KG1 (cell line): ENCODE results near the gene GFER.
A peak's percentile ranks its signal among the peaks of the same experiment; 100 is the strongest.
"Not testable (repeated sequence)": the region's sequence is repeated elsewhere in the genome, so short reads cannot be mapped to it uniquely, and the experiment has no call there.

Experiments
- DNase-seq: peaks from one replicate; lab custom pipeline; 2025; lab: John Stamatoyannopoulos, UW

GFER gene

DNA sequence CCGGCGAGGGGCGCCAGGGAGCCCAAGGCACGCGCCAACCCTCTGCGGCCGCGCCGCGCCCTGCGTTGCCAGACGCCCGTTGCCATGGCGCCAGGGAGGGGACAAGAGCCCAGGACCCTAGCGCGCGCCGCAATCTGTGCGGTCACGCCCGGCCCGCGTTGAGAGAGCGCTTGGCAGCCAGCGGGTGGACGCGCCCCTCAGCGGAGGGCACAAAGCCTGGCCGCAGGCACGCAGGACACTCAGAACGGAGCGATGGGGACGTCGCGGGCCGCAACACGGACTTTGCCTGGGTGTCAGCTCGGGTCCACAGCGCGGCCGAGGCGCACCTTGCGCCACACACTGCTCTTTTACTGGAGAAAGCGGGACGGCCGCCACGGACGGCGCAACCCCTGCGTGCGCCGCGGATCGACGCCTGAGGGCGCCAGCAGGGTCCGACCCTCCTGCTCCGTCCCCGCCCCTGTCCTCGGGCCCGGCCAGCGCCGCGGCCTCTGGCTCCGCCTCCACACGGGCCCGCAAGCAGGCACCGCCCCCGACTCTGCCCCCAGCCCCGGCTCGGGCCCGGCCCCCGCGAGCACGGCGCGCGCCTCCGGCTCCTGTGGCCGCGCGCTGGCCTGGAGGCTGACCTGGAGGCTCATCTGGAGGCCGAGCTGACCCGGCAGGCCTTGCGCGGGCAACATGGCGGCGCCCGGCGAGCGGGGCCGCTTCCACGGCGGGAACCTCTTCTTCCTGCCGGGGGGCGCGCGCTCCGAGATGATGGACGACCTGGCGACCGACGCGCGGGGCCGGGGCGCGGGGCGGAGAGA lies at the start of gene GFER:
Gene GFER, plus strand, starts transcription at position 650 of the 803 bp plus-strand sequence. Its CDS starts 26 bp downstream, at position 676.
- peak; percentile 74 for DNase-seq

DNA sequence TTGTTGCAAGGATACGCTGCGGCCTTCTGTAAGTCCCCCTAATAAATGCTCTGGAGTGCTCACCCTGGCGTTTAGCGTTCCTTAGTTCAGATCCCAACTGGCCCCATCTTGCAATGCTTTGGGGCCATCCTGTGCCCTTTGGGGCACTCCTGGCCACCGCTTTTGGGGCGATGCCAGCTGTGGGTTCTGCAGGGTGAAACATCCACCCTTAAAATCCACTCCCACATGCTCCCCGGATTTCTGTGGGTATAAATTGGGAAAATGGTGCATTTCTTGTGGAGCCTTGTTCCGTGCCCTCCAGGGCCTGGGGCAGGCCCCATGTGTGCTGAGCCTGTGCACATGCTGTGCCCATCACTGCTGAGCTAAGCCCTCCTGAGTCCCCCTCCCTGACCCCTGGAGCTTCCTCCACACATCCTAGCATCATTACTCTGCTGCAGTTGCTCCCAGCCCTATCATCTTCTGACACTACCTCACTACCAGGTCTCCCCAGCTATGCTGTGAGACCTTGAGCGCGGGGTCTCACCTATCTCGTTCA lies 47.0 kb upstream of the GFER start:
- DNase-seq = no peak

DNA sequence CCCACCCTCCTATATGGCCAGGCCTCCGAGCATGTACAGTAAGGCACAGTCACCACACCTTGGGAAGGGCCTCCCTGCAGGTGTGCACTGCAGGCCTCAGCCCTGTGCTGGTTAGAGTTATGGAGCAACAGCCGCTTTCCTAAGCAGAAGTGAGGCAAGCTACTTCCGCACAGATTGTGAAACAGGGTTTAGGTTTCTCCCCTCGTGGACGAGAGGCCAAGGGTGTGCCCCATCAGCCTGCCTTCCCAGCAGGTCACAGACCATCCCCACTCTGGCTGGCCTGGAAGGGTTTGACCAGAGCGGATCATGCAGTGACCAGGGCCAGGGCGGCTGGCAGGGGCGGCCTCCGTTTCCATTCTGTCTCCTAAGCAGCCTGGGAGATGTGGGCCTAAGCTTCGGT lies 45.7 kb upstream of the GFER start:
- no peak for DNase-seq

DNA sequence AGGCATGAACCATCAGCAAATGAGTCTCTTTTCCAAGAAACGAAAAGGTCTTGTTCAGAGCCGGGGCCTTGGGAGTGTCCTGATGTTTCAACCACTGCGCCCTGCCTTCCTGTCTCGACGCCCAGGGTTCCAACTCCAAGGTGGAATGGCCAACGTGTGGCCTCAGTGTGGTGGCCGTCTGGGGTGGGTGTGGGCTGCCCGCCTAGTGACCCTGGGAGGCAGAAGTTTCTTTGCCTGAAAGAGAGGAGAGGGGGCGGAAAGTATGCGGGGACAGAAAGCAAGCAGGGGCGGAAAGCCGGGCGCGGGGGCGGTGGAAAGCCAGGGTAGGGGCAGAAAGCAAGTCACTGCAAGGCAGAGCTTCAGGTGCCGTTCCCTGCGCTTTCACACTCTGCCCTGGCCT lies 45.1 kb upstream of the GFER start:
- no peak for DNase-seq

DNA sequence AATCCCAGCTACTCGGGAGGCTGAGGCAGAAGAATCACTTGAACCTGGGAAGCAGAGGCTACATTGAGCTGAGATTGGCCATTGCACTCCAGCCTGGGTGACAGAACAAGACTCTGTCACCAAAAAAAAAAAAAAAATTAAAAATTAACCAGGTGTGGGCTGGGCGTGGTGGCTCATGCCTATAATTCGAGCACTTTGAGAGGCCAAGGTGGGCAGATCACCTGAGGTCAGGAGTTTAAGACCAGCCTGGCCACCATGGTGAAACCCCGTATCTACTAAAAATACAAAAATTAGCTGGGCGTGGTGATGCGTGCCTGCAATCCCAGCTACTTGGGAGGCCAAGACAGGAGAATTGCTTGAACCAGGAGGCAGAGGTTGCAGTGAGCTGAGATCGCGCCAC lies 44.2 kb upstream of the GFER start:
- DNase-seq = not testable (repeated sequence)

DNA sequence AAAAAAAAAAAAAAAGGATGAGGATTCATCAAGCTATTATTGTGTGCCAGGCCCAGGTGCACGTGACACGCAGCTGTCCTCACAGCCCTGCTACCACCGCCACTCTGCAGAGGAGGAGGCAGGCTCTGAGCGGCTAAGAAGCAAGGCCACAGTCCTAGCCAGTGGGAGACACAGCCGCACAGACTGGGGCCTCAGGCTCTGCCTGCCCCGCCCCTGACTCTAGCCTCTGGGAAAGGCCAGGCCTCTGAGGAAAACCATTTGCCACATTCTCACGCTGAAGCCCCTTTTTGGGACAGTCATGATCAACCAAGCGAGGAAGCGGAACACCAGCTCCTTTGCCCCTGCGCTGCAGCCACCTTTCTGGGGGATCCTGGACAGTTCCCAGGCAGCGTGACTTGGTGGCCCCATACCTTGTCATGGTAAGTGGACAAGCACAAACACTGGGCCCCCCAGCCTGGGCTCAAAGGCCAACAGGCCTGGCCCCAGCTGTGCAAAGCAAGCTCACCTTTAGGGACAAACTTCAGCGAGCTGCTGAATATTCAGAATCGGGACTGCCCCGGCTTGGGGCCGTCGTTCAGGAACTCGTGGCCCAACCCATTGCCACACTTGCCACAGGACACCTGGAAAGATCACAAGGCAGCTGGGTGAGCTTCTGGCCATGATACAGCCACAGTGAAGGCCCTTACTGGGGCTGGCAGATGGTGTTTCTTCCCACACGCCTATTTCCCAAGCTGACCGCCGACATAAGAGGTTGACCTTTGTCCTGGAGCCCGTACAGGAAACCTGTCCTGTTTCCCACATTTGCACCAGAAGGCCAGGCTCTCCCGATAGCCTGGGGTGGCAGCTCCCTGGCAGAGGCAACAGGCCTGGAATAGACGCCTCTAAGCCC lies 43.5 kb upstream of the GFER start:
- no peak for DNase-seq

DNA sequence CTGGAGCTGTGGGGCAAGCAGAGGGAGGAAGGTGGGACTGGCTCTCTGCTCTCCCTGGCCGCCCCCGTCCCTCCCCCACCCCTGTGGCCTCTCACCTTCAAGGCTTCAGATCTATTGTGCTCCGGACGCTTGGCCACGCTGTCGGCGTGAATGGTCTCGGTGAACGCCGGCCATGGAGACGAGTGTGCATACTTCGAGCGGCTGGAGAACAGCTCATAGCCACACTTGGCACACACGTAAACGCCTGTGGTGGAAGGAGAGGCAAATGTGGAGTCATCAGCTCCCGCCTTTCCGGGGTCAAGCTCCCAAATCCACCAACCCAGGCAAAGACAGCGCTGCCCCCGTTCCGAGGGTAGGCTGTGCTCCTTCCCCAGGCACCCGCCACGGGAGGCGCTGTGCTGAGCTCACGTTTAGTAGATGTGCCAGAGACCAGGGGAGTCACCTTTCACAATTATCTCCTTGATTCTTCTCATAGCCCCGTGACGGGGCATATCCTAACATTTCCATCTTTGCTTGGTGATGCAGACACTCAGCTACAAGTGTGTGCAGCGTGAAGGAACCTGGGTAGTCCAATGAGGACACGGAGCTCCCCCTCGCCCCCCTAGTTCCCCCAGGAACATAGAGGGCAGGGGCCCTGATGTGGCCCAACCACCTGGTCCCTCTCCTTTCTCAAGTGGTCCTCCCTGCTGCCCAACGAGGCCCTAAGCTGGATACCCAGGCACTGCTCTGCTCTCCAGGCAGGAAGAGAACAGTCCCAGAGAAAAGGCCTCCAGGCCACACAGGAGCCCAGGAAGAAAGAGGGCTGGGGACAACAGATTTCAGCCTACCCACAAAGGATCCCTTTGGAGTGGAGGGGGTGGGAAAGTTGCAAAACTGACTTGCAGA lies 42.6 kb upstream of the GFER start:
- no peak for DNase-seq

DNA sequence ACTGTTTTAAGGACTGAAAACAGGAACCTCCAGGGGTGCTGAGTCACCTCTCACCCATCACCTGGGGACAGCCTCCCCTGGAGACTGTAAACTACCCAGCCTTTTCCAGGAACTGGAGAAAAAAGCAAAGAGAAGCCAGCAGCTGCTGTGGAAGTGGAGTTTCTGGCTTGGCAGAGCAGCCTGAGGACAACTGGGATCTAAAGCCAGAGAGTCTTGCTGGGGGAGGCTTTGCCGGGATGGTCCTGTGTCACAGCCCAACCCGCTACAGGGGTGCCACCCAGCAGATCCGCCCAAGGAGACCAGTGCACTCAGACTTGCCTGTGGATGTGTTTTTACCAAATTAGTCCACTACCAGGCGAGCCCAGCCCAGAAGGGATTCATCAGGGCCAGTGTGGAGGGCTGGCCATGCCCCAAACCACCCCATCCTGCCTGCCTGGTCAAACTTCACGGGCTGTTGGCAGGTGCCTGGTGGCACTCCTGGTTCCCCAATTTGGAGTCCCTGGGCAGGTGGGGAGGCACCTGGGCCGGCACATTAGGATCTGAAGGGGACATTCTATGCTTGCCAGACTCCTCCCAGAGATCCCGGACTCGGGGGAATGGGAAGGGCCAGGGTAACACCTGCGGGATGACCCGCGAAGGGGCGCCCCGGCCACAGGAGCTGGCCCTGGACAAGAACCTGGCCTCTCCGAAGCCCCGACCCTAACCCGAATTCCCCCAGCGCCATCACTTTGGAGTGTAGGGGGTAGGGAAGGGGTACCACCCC lies 41.8 kb upstream of the GFER start:
- DNase-seq = no peak

DNA sequence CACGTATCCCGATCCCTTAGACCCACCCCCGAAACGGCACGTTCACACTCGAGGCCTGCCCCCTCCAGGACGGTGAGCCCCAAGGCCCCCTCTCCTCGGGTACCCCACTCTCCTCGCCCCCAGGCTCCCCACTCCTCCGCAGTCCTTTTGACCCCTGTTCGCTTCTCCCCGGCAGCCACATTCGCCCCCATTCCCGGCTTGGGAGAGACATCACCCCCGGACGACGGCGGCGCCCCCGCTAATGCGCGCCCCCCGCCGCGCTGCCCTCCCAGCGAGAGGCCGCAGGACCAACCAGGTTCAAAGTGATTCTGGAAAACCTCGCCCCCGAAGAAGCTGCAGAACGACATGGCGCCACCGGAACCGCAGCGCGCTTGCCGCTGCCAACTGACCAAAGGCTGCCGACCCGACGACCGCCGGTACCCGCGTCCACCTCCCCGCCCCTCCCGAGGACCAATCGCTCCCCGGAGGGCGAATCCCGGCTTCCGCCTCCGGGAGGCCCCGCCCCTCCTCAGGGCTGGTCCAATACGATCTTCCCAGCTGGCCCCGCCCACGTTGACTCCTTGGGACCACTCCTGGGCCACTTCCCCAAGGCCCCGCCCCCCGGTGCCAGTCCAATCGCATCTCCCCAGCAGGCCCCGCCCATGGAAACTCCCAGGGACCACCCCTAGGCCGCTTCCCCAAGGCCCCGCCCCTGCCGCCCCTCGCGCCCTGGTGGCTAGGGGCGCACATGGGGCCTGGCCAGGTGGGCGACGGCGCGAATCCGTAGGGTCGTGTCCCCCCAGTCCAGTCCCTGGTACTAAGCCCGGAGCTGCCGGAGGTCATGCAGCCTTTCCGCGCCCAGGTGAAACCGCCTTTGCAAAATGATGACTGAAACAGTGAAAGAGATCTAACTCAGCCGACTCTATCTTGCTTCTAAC lies 40.9 kb upstream of the GFER start, which contains the start of gene MSRB1:
Gene MSRB1, minus strand, starts transcription at position 390 of the 917 bp plus-strand sequence. Its CDS starts 43 bp downstream, at position 347.
- peak; percentile 97 for DNase-seq

DNA sequence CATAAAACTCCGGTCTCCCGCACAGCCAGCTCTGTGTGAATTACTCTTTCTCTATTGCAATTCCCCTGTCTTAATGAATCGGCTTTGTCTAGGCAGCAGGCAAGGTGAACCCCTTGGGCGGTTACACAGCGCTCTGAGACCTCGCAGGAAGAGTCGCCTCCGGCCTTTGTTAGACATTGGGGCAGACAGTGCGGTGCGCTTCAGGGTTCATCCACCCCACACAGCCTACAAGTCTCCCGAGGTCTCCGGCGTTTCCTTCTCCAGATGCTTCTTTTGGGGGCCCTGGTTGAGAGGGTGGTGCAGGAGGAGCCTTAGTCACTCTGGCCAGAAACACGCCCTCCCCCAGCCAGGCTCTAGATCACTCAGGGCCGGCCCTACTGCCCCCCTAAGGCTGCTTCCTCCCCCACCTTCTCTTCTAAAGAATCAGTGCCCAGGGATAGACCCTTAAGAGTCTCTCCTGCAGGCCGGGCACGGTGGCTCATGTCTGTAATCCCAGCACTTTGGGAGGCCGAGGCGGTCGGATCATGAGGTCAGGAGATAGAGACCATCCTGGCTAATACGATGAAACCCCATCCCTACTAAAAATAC lies 39.3 kb upstream of the GFER start:
- no peak for DNase-seq

DNA sequence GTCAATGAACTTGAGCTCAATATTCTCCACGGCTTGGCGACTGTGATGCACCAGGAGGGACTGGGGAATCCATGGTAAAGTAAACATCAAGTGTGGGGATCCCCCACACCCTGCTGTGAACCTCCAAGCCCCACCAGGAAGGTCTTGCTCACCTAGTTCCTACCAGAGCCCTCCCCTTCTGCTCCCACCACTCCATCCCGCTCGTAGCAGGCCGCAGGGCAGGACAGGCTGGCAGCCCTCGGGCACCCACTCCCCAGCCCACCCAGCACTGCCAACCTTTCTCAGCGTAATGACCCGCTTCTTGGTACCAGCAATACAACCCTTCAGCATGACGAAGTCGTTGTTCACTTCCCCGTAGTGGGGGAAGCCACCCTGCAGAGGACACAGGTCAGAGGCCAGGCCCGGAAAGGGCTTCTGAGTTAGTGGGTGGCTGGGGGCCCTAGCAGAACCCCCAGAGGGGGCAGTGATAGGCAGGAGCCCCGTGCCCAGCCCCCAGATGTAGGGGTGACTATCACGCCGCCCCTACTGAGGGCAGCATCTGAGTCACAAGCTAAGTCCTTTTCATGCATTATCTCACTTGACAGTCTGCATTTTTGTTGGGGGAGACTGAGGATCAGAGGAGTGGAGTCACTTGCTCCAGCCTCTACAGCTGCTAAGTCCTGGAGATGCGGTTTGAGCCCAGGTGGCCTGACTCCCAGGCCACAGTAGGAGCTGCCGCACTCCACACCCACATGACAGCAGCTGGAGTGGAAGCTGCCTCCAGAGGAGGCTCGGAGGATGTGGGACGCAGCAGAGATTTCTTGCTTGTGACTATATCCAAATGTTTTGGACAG lies 38.2 kb upstream of the GFER start:
- no peak for DNase-seq

DNA sequence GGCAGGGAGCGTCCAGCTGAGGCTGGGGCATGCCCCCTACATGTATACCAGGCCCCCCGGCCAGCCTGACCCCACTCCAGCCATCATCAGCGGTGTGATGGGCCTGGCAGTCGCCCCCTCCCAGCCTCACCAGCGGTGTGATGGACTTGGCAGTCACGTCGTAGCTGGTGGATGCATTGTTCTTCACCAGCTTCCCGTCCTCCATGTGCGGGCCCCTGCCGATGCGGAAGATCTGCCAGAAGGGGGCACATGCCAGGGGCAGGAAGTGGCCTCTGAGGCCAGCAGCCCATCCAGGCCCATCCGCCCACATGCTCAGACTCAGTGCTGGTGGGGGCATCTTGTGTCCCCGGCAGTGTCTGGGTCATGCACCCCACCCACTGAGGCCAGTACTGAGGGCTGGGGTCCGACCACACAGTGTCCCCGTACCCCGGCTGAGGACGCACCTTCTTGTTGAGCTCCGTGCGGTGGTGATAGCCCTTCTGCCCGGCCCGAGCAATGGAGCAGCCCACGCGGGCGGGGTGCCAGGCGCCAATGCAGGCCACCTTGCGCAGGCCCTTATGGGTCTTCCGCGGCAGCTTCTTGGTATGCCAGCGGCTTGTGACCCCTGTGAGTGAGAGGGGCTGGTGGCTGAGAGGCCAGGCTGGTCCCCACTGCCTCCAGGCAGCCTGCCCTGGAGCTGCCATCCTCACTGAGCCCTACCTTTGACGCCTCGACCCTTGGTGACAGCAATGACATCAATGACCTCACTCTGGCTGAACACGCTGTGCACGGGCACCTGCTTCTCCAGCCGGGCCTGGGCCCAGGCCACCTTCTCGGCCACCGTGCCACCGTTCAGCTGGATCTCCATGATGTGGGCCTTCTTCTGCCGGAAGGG lies 37.3 kb upstream of the GFER start:
- no peak for DNase-seq

DNA sequence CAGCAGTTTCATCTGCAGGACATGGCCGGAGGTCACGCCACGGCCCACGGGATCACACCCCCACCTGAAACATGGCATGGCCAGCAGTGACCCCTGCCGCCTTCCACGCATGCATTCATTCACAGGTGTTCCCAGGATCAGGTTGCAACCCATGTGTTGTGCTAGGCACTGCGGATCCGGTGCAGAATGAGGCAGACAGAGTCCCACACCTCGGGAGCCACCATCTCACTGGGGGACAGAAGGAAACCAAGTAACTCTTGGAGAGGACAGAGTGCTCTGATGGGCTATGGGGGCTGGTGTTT lies 36.7 kb upstream of the GFER start:
- DNase-seq = no peak

DNA sequence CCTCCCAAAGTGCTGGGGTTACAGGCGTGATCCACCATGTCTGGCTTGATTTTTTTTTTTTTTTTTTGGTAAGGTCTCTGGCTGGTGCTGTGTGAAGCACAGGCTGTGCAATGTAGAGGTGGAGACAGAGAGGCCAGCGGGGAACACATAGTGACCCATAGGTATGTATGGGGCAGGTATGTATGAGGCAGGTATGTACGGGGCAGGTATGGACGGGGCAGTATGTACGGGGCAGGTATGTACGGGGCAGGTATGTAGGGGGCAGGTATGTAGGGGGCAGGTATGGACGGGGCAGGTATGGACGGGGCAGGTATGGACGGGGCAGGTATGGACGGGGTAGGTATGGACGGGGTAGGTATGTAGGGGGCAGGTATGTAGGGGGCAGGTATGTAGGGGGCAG lies 34.5 kb upstream of the GFER start:
- no peak for DNase-seq

DNA sequence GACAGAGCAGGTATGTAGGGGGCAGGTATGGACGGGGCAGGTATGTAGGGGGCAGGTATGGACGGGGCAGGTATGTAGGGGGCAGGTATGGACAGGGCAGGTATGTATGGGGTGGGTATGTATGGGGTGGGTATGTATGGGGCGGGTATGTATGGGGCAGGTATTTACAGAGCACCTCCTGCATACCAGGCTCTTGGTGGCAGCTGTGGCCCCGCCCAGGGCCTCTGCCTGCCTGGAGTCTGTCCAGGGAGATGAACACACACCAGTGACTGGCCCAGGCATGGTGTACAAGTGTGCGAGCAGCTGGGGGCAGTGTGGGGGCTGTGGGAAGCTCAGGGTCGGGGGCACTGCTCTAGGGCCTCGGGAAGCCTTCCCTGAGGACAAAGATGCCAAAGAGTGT lies 33.9 kb upstream of the GFER start:
- no peak for DNase-seq

DNA sequence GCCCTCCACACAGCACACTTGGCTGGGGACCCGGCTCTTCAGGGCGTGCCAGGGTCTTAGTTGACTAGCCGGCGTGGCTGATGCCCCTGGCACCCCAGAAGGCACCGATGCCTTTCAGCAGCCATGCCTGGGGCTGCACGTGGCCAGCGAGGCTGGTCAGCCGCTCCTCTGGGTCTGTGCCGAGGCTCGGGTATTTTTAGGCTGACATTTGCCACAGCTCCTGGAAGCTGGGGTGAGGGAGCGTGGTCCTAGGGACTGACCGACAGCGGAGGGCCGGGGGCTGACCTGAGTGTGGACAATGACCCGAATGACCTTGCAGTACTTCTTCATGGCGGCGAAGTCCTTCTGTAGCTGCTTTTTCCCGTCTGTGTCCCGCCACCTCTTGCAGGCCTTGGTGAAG lies 33.4 kb upstream of the GFER start:
- DNase-seq = no peak

DNA sequence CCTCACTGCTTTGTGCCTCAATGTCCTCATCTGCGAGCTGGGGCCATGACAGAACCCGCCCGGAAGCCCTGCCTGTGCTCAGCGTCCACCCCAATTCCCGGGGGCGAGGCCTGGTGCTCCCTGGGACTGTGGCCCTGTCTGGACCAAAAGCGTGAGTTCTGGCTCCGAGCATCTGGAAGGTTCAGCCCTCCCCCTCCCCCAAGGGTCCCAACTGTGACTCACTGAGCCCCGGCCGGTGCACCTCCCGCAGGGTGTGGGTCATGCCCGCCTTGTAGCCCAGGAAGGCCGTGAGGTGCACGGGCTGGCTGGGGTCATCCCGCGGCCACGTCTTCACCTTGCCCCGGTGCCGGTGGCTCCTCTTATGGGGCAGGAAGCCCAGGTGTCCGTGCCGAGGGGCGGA lies 30.3 kb upstream of the GFER start:
- no peak for DNase-seq
